Activated naive CD4-positive, alpha-beta T cell treated with anti-CD3 and anti-CD28 coated beads, Interleukin-2, amount 10 ng/mL, durations not matched to agents 7 days and 5 days (primary cell): ENCODE measurements around the gene TPRKB.
"Not testable (repeated sequence)": the region's sequence is repeated elsewhere in the genome, so short reads cannot be mapped to it uniquely, and the experiment has no call there.

ENCODE experiments used
- CTCF ChIA-PET: fragments of 350-600 bp; sonication (Branson Sonifier 250); formaldehyde crosslinking; loops from one replicate; lab custom pipeline; 2021; ENCODE audit warnings: antibody characterized with exemption; lab: Charles Lee
- DNase-seq: peaks from one replicate; pipeline ENCODE4 v3.0.0-alpha.2; 2020
- H3K27ac Mint-ChIP-seq: one replicate; pipeline ENCODE4 v1.8.0; 2021; ENCODE audit warnings: mild to moderate bottlenecking, moderate library complexity, mixed read lengths
- H3K27me3 Mint-ChIP-seq: one replicate; pipeline ENCODE4 v1.8.0; 2021; ENCODE audit warnings: mild to moderate bottlenecking, mixed read lengths
- H3K36me3 Mint-ChIP-seq: one replicate; pipeline ENCODE4 v1.8.0; 2021; ENCODE audit warnings: mixed read lengths
- H3K4me1 Mint-ChIP-seq: one replicate; pipeline ENCODE4 v1.8.0; 2021; ENCODE audit warnings: mixed read lengths
- H3K4me3 Mint-ChIP-seq: one replicate; pipeline ENCODE4 v1.8.0; 2021; ENCODE audit warnings: mild to moderate bottlenecking, moderate library complexity, mixed read lengths
- H3K9me3 Mint-ChIP-seq: one replicate; pipeline ENCODE4 v1.8.0; 2021; ENCODE audit warnings: mixed read lengths

The TPRKB gene

GRCh38 chr2:73701448-73701765, 35.7 kb downstream of the TPRKB start:
- H3K36me3 Mint-ChIP-seq, H3K9me3 Mint-ChIP-seq, DNase-seq, H3K4me3 Mint-ChIP-seq, H3K4me1 Mint-ChIP-seq, CTCF ChIA-PET, H3K27ac Mint-ChIP-seq: not testable (repeated sequence)
- H3K27me3 Mint-ChIP-seq, result peaks cover 48% of the 10 kb centered on the region

GRCh38 chr2:73700661-73701447, 36.3 kb downstream of the TPRKB start:
- no peak for DNase-seq
- H3K4me1 Mint-ChIP-seq, result no peaks in the 10 kb centered on the region
- CTCF ChIA-PET, result interaction anchor here (2.0 kb wide), 1 partner anchor 20 kb away, joined by 8 read pairs; no protein-coding TSS in a partner anchor
- H3K4me3 Mint-ChIP-seq, result no peak overlapping the region
- H3K27ac Mint-ChIP-seq, result no peak overlapping the region
- peaks cover 4% of the 10 kb centered on the region for H3K9me3 Mint-ChIP-seq
- peaks cover 48% of the 10 kb centered on the region for H3K27me3 Mint-ChIP-seq
- H3K36me3 Mint-ChIP-seq, result no peaks in the 10 kb centered on the region

GRCh38 chr2:73700131-73700611, 37.0 kb downstream of the TPRKB start:
- Mint-ChIP-seq H3K27me3 (peaks cover 47% of the 10 kb centered on the region), H3K4me3 (no peak overlapping the region), H3K4me1 (no peaks in the 10 kb centered on the region), H3K36me3 (no peaks in the 10 kb centered on the region), H3K9me3 (peaks cover 4% of the 10 kb centered on the region), H3K27ac (no peak overlapping the region)
- DNase-seq, result no peak
- CTCF ChIA-PET, result interaction anchor here (2.0 kb wide), 1 partner anchor 20 kb away, joined by 8 read pairs; no protein-coding TSS in a partner anchor

- H3K4me1 Mint-ChIP-seq, result no peaks in the 10 kb centered on the region
- no peak overlapping the region for H3K4me3 Mint-ChIP-seq
- no peak overlapping the region for H3K27ac Mint-ChIP-seq
- peaks cover 41% of the 10 kb centered on the region for H3K27me3 Mint-ChIP-seq
- peaks cover 4% of the 10 kb centered on the region for H3K9me3 Mint-ChIP-seq
- CTCF ChIA-PET, result interaction anchor here (2.0 kb wide), 1 partner anchor 19 kb away, joined by 8 read pairs; no protein-coding TSS in a partner anchor
- no peak for DNase-seq
- no peaks in the 10 kb centered on the region for H3K36me3 Mint-ChIP-seq
Observed at GRCh38 chr2:73699437-73699836, 37.7 kb downstream of the TPRKB start.

- H3K4me3 Mint-ChIP-seq, result no peak overlapping the region
- CTCF ChIA-PET, result no interaction called here
- H3K36me3 Mint-ChIP-seq, result no peaks in the 10 kb centered on the region
- H3K27ac Mint-ChIP-seq, result no peak overlapping the region
- peaks cover 4% of the 10 kb centered on the region for H3K9me3 Mint-ChIP-seq
- no peaks in the 10 kb centered on the region for H3K4me1 Mint-ChIP-seq
- H3K27me3 Mint-ChIP-seq, result peaks cover 29% of the 10 kb centered on the region
- DNase-seq, result no peak
Observed at GRCh38 chr2:73698101-73698500, 39.0 kb downstream of the TPRKB start.

GRCh38 chr2:73697606-73698005, 39.5 kb downstream of the TPRKB start:
- no peaks in the 10 kb centered on the region for H3K4me1 Mint-ChIP-seq
- CTCF ChIA-PET, result no interaction called here
- DNase-seq, result no peak

GRCh38 chr2:73696985-73697384, 40.2 kb downstream of the TPRKB start:
- H3K4me3 Mint-ChIP-seq, H3K36me3 Mint-ChIP-seq, CTCF ChIA-PET, H3K9me3 Mint-ChIP-seq, DNase-seq, H3K4me1 Mint-ChIP-seq, H3K27ac Mint-ChIP-seq: not testable (repeated sequence)
- H3K27me3 Mint-ChIP-seq, result peaks cover 21% of the 10 kb centered on the region

More at GRCh38 chr2:73697606-73698005, 39.5 kb downstream of the TPRKB start:
- Mint-ChIP-seq H3K4me3 (no peak overlapping the region), H3K36me3 (no peaks in the 10 kb centered on the region), H3K27me3 (peaks cover 27% of the 10 kb centered on the region), H3K9me3 (peaks cover 4% of the 10 kb centered on the region), H3K27ac (no peak overlapping the region)

GRCh38 chr2:73696521-73696920, 40.6 kb downstream of the TPRKB start:
- H3K9me3 Mint-ChIP-seq, result not testable (repeated sequence)

GRCh38 chr2:73690372-73691088, 46.6 kb downstream of the TPRKB start:
- H3K27me3 Mint-ChIP-seq, H3K27ac Mint-ChIP-seq, H3K4me3 Mint-ChIP-seq, H3K9me3 Mint-ChIP-seq, H3K4me1 Mint-ChIP-seq, H3K36me3 Mint-ChIP-seq: not testable (repeated sequence)
- DNase-seq, result peak; percentile 36
- CTCF ChIA-PET, result interaction anchor here (0.6 to 1.3 kb wide), 3 partner anchors 11 to 444 kb away, joined by 3 to 5 read pairs (median 3); no protein-coding TSS in a partner anchor

More at GRCh38 chr2:73696521-73696920, 40.6 kb downstream of the TPRKB start:
- H3K27me3 Mint-ChIP-seq, result peaks cover 18% of the 10 kb centered on the region
- H3K36me3 Mint-ChIP-seq, CTCF ChIA-PET, H3K4me3 Mint-ChIP-seq, H3K4me1 Mint-ChIP-seq, H3K27ac Mint-ChIP-seq, DNase-seq: not testable (repeated sequence)

- CTCF ChIA-PET, result interaction anchor here (1.2 to 1.4 kb wide), 2 partner anchors 8 to 393 kb away, joined by 3 to 5 read pairs; no protein-coding TSS in a partner anchor
- not testable (repeated sequence) for H3K4me1 Mint-ChIP-seq, H3K9me3 Mint-ChIP-seq, H3K27ac Mint-ChIP-seq, H3K36me3 Mint-ChIP-seq, H3K4me3 Mint-ChIP-seq, DNase-seq
- H3K27me3 Mint-ChIP-seq, result peaks cover 16% of the 10 kb centered on the region
Observed at GRCh38 chr2:73688494-73688893, 48.7 kb downstream of the TPRKB start.

- Mint-ChIP-seq H3K27me3 (peaks cover 16% of the 10 kb centered on the region), H3K4me3 (no peak overlapping the region), H3K27ac (no peak overlapping the region), H3K9me3 (peaks cover 3% of the 10 kb centered on the region), H3K4me1 (no peaks in the 10 kb centered on the region), H3K36me3 (no peaks in the 10 kb centered on the region)
- CTCF ChIA-PET, result no interaction called here
- DNase-seq, result no peak
Observed at GRCh38 chr2:73685764-73686438, 51.2 kb downstream of the TPRKB start.

- H3K27me3 Mint-ChIP-seq, result peaks cover 16% of the 10 kb centered on the region
- H3K36me3 Mint-ChIP-seq, CTCF ChIA-PET, H3K4me1 Mint-ChIP-seq, DNase-seq, H3K27ac Mint-ChIP-seq, H3K9me3 Mint-ChIP-seq, H3K4me3 Mint-ChIP-seq: not testable (repeated sequence)
Observed at GRCh38 chr2:73684905-73685304, 52.2 kb downstream of the TPRKB start.

- H3K36me3 Mint-ChIP-seq, H3K27ac Mint-ChIP-seq, H3K4me3 Mint-ChIP-seq, CTCF ChIA-PET, DNase-seq, H3K4me1 Mint-ChIP-seq, H3K9me3 Mint-ChIP-seq: not testable (repeated sequence)
- peaks cover 16% of the 10 kb centered on the region for H3K27me3 Mint-ChIP-seq
Observed at GRCh38 chr2:73684325-73684724, 52.8 kb downstream of the TPRKB start.

- peak; percentile 50 for DNase-seq
- H3K27me3 Mint-ChIP-seq, H3K4me3 Mint-ChIP-seq, H3K4me1 Mint-ChIP-seq, H3K36me3 Mint-ChIP-seq, H3K27ac Mint-ChIP-seq, H3K9me3 Mint-ChIP-seq: not testable (repeated sequence)
- CTCF ChIA-PET, result interaction anchor here (0.6 to 1.8 kb wide), 14 partner anchors 9 to 472 kb away, joined by 3 to 8 read pairs (median 4); no protein-coding TSS in a partner anchor
Observed at GRCh38 chr2:73679951-73680571, 57.1 kb downstream of the TPRKB start.
